SK-N-SH (cell line): Measurements from ENCODE around the gene ZNF317.

Source experiments
- CTCF ChIP-seq: fragments of 200-600 bp; sonication (generic); IDR thresholded peaks from 2 replicates; pipeline ENCODE4 v1.6.1; 2017; ENCODE audit warnings: antibody characterized with exemption, mild to moderate bottlenecking, moderate library complexity
- JUND ChIP-seq: IDR thresholded peaks from 2 replicates; pipeline ENCODE4 v1.4.0; 2012
- POLR2AphosphoS5 ChIP-seq: IDR thresholded peaks from 2 replicates; pipeline ENCODE4 v1.6.1; 2012; ENCODE audit warnings: low read depth, low read length
- RCOR1 ChIP-seq: fragments of 150-350 bp; IDR thresholded peaks from 2 replicates; pipeline ENCODE4 v1.6.1; 2017; ENCODE audit warnings: antibody characterized with exemption, low read length
- SMC3 ChIP-seq: IDR thresholded peaks from 2 replicates; pipeline ENCODE4 v1.6.1; 2012; ENCODE audit warnings: low read depth, low read length, improper control_type of control experiment
- TEAD4 ChIP-seq: IDR thresholded peaks from 2 replicates; pipeline ENCODE4 v1.4.0; 2012; ENCODE audit warnings: mild to moderate bottlenecking, borderline replicate concordance; ENCODE audit not compliant: insufficient read depth
- USF2 ChIP-seq: fragments of 150-350 bp; IDR thresholded peaks from 2 replicates; pipeline ENCODE4 v1.6.1; 2017; ENCODE audit warnings: antibody characterized with exemption, low read length, low read depth, borderline replicate concordance

- TF ChIP-seq CTCF (peak; percentile 85), SMC3 (peak; percentile 72), RCOR1 (no peak), TEAD4 (no peak), USF2 (no peak), POLR2AphosphoS5 (no peak), JUND (no peak)
Observed at GRCh38 chr19:9205501-9206113, 65.4 kb downstream of the ZNF317 start.
